Neural progenitor cell (in vitro differentiated cells): ENCODE measurements around the gene ZBTB8OS. TPM values are rescaled to one million over a fixed set of nuclear protein-coding genes. Genes with fewer than 3 reads are reported as not detected.

Source experiments
- DNase-seq: peaks from one replicate; pipeline ENCODE4 v3.0.0-alpha.2; 2016; ENCODE audit warnings: low spot score
- H2AFZ ChIP-seq: fragments of 200-600 bp; sonication (generic); replicated peaks from 2 replicates; pipeline ENCODE4 v1.6.1; 2016; ENCODE audit warnings: antibody characterized with exemption
- H3F3A ChIP-seq: fragments of 200-600 bp; sonication (generic); 2 replicates; pipeline ENCODE4 v1.6.1; 2016; ENCODE audit warnings: antibody characterized with exemption, low read depth
- H3K27ac ChIP-seq: fragments of 200-600 bp; sonication (generic); 2 replicates; pipeline ENCODE4 v1.5.1; 2016; ENCODE audit warnings: mild to moderate bottlenecking
- H3K27me3 ChIP-seq: fragments of 200-600 bp; sonication (generic); 2 replicates; pipeline ENCODE4 v1.6.1; 2016; ENCODE audit warnings: mild to moderate bottlenecking, moderate library complexity
- H3K36me3 ChIP-seq: fragments of 200-600 bp; sonication (generic); 2 replicates; pipeline ENCODE4 v1.5.1; 2016
- H3K4me1 ChIP-seq: fragments of 200-600 bp; sonication (generic); 2 replicates; pipeline ENCODE4 v1.6.1; 2016; ENCODE audit warnings: mixed run types
- H3K4me2 ChIP-seq: fragments of 200-600 bp; sonication (generic); 2 replicates; pipeline ENCODE4 v1.6.1; 2016
- H3K4me3 ChIP-seq: fragments of 200-600 bp; sonication (generic); 2 replicates; pipeline ENCODE4 v1.5.1; 2016
- H3K79me2 ChIP-seq: fragments of 200-600 bp; sonication (generic); 2 replicates; pipeline ENCODE4 v1.6.1; 2016; ENCODE audit warnings: low read depth
- H3K9ac ChIP-seq: fragments of 200-600 bp; sonication (generic); 2 replicates; pipeline ENCODE4 v1.6.1; 2016
- H3K9me3 ChIP-seq: fragments of 200-600 bp; sonication (generic); 2 replicates; pipeline ENCODE4 v1.5.1; 2016; ENCODE audit warnings: low read depth
- H4K20me1 ChIP-seq: fragments of 200-600 bp; sonication (generic); 2 replicates; pipeline ENCODE4 v1.6.1; 2016; ENCODE audit warnings: low read depth
- H3K27ac Mint-ChIP-seq: 3 replicates; pipeline ENCODE4 v1.8.0; 2021; ENCODE audit warnings: mixed read lengths
- H3K27me3 Mint-ChIP-seq: 2 replicates; pipeline ENCODE4 v1.8.0; 2022; ENCODE audit warnings: low read depth, mild to moderate bottlenecking, inconsistent platforms, moderate library complexity, mixed read lengths; ENCODE audit not compliant: insufficient read depth
- H3K36me3 Mint-ChIP-seq: 3 replicates; pipeline ENCODE4 v1.8.0; 2021; ENCODE audit warnings: mixed read lengths
- H3K4me1 Mint-ChIP-seq: 3 replicates; pipeline ENCODE4 v1.8.0; 2021; ENCODE audit warnings: mixed read lengths
- H3K4me3 Mint-ChIP-seq: 3 replicates; pipeline ENCODE4 v1.8.0; 2021; ENCODE audit warnings: mild to moderate bottlenecking, moderate library complexity, mixed read lengths
- H3K9me3 Mint-ChIP-seq: 3 replicates; pipeline ENCODE4 v1.8.0; 2020; ENCODE audit warnings: mixed read lengths
- EZH2 ChIP-seq: fragments of 200-600 bp; sonication (generic); IDR thresholded peaks from 2 replicates; pipeline ENCODE4 v1.6.1; 2017; ENCODE audit warnings: antibody characterized with exemption, mild to moderate bottlenecking, moderate library complexity
- EZH2phosphoT487 ChIP-seq: fragments of 200-600 bp; sonication (generic); IDR thresholded peaks from 2 replicates; pipeline ENCODE4 v1.6.1; 2017; ENCODE audit warnings: antibody characterized with exemption
- total RNA-seq: library from RNA; depleted of rRNA; stranded (reverse); fragments of >200 nt; gene quantifications from 2 replicates; pipeline ENCODE4 v1.2.3, GENCODE V29; 2015; ENCODE audit warnings: low replicate concordance
- TF ChIP-seq, protein P1 (sequence below): fragments of 200-600 bp; sonication (generic); IDR thresholded peaks from 2 replicates; pipeline ENCODE4 v1.5.1; 2017; ENCODE audit warnings: antibody characterized with exemption, mild to moderate bottlenecking

The ZBTB8OS gene
- total RNA-seq, 1 donor from 2014 or later = 59.8 TPM

- no peak overlapping the region for H3K4me3 ChIP-seq
- TF ChIP-seq EZH2 (no peak), EZH2phosphoT487 (no peak)
- TF ChIP-seq, protein P1, sequence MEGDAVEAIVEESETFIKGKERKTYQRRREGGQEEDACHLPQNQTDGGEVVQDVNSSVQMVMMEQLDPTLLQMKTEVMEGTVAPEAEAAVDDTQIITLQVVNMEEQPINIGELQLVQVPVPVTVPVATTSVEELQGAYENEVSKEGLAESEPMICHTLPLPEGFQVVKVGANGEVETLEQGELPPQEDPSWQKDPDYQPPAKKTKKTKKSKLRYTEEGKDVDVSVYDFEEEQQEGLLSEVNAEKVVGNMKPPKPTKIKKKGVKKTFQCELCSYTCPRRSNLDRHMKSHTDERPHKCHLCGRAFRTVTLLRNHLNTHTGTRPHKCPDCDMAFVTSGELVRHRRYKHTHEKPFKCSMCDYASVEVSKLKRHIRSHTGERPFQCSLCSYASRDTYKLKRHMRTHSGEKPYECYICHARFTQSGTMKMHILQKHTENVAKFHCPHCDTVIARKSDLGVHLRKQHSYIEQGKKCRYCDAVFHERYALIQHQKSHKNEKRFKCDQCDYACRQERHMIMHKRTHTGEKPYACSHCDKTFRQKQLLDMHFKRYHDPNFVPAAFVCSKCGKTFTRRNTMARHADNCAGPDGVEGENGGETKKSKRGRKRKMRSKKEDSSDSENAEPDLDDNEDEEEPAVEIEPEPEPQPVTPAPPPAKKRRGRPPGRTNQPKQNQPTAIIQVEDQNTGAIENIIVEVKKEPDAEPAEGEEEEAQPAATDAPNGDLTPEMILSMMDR = no peak
- no peak overlapping the region for H3K27ac ChIP-seq
- H3K4me1 ChIP-seq = no peaks in the 10 kb centered on the region
- H3K9ac ChIP-seq = no peak overlapping the region
- peaks cover 11% of the 10 kb centered on the region for H3K36me3 Mint-ChIP-seq
- peaks cover 4% of the 10 kb centered on the region for H3K36me3 ChIP-seq
- no peak overlapping the region for H3K4me2 ChIP-seq
- H3K27me3 Mint-ChIP-seq = no peaks in the 10 kb centered on the region
- no peak overlapping the region for H3K4me3 Mint-ChIP-seq
- DNase-seq = no peak
- no peaks in the 10 kb centered on the region for H3K4me1 Mint-ChIP-seq
- no peaks in the 10 kb centered on the region for H3K9me3 Mint-ChIP-seq
- no peaks in the 10 kb centered on the region for H4K20me1 ChIP-seq
- no peaks in the 10 kb centered on the region for H3K79me2 ChIP-seq
- H3K9me3 ChIP-seq = no peaks in the 10 kb centered on the region
- no peaks in the 10 kb centered on the region for H3K27me3 ChIP-seq
- no peak overlapping the region for H2AFZ ChIP-seq
- peaks cover 3% of the 10 kb centered on the region for H3F3A ChIP-seq
- H3K27ac Mint-ChIP-seq = no peak overlapping the region
Observed at GRCh38 chr1:32622205-32622604, 28.1 kb downstream of the ZBTB8OS start.

DNA sequence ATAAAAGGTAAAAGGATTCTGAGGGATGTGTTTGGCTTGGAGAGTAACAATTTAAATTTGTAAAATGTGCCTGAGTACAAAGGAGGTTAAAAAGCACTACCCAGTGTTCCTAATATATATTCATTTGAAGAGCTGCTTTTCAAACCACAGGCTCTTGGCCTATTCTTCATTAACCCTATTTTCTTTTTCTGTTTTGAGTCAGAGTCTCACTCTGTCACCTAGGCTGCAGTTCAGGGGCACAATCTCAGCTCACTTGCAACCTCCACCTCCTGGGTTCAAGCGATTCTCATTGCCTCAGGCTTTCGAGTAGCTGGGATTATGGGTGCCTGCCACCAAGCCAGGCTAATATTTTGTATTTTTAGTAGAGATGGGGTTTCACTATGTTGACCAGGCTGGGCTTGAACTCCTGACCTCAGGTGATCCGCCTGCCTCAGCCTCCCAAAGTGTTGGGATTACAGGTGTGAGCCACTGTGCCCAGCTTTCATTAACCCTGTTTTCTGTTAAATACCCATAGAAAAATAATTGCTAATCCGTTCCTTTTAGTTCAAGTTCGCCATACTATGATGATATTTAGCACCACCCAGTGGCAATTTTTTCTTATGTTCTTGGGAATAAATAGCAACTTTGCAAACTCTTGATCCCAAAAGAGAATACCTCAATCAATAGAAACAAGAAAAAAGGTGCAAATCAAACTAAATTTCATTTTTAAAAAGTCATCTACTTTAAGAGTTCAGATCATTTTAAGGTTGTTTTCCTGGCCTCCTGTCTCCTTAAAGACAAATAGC is 30.5 kb downstream of the ZBTB8OS start:
- Mint-ChIP-seq H3K9me3 (no peaks in the 10 kb centered on the region), H3K36me3 (peaks cover 11% of the 10 kb centered on the region), H3K27ac (peak overlapping the region; percentile 8), H3K4me1 (no peaks in the 10 kb centered on the region), H3K27me3 (no peaks in the 10 kb centered on the region), H3K4me3 (no peak overlapping the region)
- H3K9ac ChIP-seq = no peak overlapping the region
- no peak overlapping the region for H3K27ac ChIP-seq
- peaks cover 4% of the 10 kb centered on the region for H3K36me3 ChIP-seq
- H3K4me3 ChIP-seq = no peak overlapping the region
- no peak overlapping the region for H2AFZ ChIP-seq
- no peak for DNase-seq
- H3K4me2 ChIP-seq = no peak overlapping the region
- H4K20me1 ChIP-seq = no peaks in the 10 kb centered on the region
- H3F3A ChIP-seq = peaks cover 3% of the 10 kb centered on the region
- H3K79me2 ChIP-seq = no peaks in the 10 kb centered on the region
- H3K9me3 ChIP-seq = no peaks in the 10 kb centered on the region
- no peaks in the 10 kb centered on the region for H3K4me1 ChIP-seq
- H3K27me3 ChIP-seq = no peaks in the 10 kb centered on the region
- TF ChIP-seq EZH2phosphoT487 = no peak
- no peak for TF ChIP-seq EZH2
- TF ChIP-seq, protein P1 = no peak

GRCh38 chr1:32618673-32619221 is 31.6 kb downstream of the ZBTB8OS start:
- Mint-ChIP-seq H3K27me3 (no peaks in the 10 kb centered on the region), H3K4me3 (no peak overlapping the region), H3K4me1 (no peaks in the 10 kb centered on the region), H3K9me3 (no peaks in the 10 kb centered on the region), H3K27ac (no peak overlapping the region), H3K36me3 (peaks cover 11% of the 10 kb centered on the region)
- no peak for DNase-seq
- Histone ChIP-seq H3K4me2 (no peak overlapping the region), H4K20me1 (no peaks in the 10 kb centered on the region), H3K36me3 (peaks cover 4% of the 10 kb centered on the region), H3K9me3 (no peaks in the 10 kb centered on the region), H3K4me1 (no peaks in the 10 kb centered on the region), H3K9ac (no peak overlapping the region), H3K79me2 (no peaks in the 10 kb centered on the region), H2AFZ (no peak overlapping the region), H3K4me3 (no peak overlapping the region), H3F3A (peaks cover 3% of the 10 kb centered on the region), H3K27ac (no peak overlapping the region), H3K27me3 (no peaks in the 10 kb centered on the region)
- TF ChIP-seq EZH2phosphoT487 (no peak), EZH2 (no peak)
- TF ChIP-seq, protein P1 = no peak
